MM.1S (cell line): Measurements from ENCODE around the gene P4HTM.

Experiments
- DNase-seq: peaks from one replicate; pipeline ENCODE4 v3.0.0-alpha.2; 2015
- H2AFZ ChIP-seq: fragments of 300-600 bp; sonication (generic); 2 replicates; pipeline ENCODE4 v1.6.0; 2016; ENCODE audit warnings: antibody characterized with exemption, low read length
- H3F3A ChIP-seq: fragments of 300-600 bp; sonication (generic); 2 replicates; pipeline ENCODE4 v1.6.1; 2016; ENCODE audit warnings: mild to moderate bottlenecking, antibody characterized with exemption, low read length, moderate library complexity, mixed read lengths; ENCODE audit not compliant: insufficient read depth
- H3K27ac ChIP-seq: fragments of 300-600 bp; sonication (generic); 2 replicates; pipeline ENCODE4 v1.5.1; 2016; ENCODE audit warnings: mild to moderate bottlenecking, low read length
- H3K27me3 ChIP-seq: fragments of 300-600 bp; sonication (generic); replicated peaks from 2 replicates; pipeline ENCODE4 v1.6.0; 2016; ENCODE audit warnings: low read length; ENCODE audit not compliant: insufficient read depth
- H3K36me3 ChIP-seq: fragments of 300-600 bp; sonication (generic); replicated peaks from 2 replicates; pipeline ENCODE4 v1.6.1; 2016; ENCODE audit warnings: mild to moderate bottlenecking, low read length, mixed read lengths; ENCODE audit not compliant: insufficient read depth
- H3K4me1 ChIP-seq: fragments of 300-600 bp; sonication (generic); 2 replicates; pipeline ENCODE4 v1.6.1; 2016; ENCODE audit warnings: low read length, mixed read lengths
- H3K4me2 ChIP-seq: fragments of 300-600 bp; sonication (generic); 2 replicates; pipeline ENCODE4 v1.6.0; 2016; ENCODE audit warnings: low read depth, low read length
- H3K4me3 ChIP-seq: fragments of 300-600 bp; sonication (generic); 2 replicates; pipeline ENCODE4 v1.5.1; 2016; ENCODE audit warnings: low read length, mixed read lengths
- H3K79me2 ChIP-seq: fragments of 300-600 bp; sonication (generic); 2 replicates; pipeline ENCODE4 v1.6.1; 2016; ENCODE audit warnings: mixed run types, low read length, mixed read lengths
- H3K9ac ChIP-seq: fragments of 300-600 bp; sonication (generic); 2 replicates; pipeline ENCODE4 v1.6.1; 2016; ENCODE audit warnings: low read length, mixed read lengths
- H3K9me2 ChIP-seq: fragments of 300-600 bp; sonication (generic); replicated peaks from 2 replicates; pipeline ENCODE4 v1.6.1; 2016; ENCODE audit warnings: mild to moderate bottlenecking, low read length, mixed read lengths; ENCODE audit not compliant: insufficient read depth
- H3K9me3 ChIP-seq: fragments of 300-600 bp; sonication (generic); replicated peaks from 2 replicates; pipeline ENCODE4 v1.6.1; 2016; ENCODE audit warnings: mild to moderate bottlenecking, low read length, mixed read lengths; ENCODE audit not compliant: insufficient read depth
- H4K20me1 ChIP-seq: fragments of 300-600 bp; sonication (generic); 2 replicates; pipeline ENCODE4 v1.6.1; 2016; ENCODE audit warnings: mild to moderate bottlenecking, low read length, moderate library complexity, mixed read lengths; ENCODE audit not compliant: insufficient read depth
- CTCF ChIP-seq: fragments of 300-600 bp; sonication (generic); IDR thresholded peaks from 2 replicates; pipeline ENCODE4 v1.5.1; 2016; ENCODE audit warnings: antibody characterized with exemption, low read length, mixed read lengths
- EZH2 ChIP-seq: fragments of 300-600 bp; sonication (generic); optimal IDR thresholded peaks from 2 replicates; pipeline ENCODE3; 2017; ENCODE audit warnings: low read depth, mild to moderate bottlenecking, antibody characterized with exemption, low read length, mixed read lengths
- EZH2phosphoT487 ChIP-seq: fragments of 300-600 bp; sonication (generic); IDR thresholded peaks from 2 replicates; pipeline ENCODE4 v1.6.1; 2018; ENCODE audit warnings: antibody characterized with exemption, low read length

Gene P4HTM

DNA sequence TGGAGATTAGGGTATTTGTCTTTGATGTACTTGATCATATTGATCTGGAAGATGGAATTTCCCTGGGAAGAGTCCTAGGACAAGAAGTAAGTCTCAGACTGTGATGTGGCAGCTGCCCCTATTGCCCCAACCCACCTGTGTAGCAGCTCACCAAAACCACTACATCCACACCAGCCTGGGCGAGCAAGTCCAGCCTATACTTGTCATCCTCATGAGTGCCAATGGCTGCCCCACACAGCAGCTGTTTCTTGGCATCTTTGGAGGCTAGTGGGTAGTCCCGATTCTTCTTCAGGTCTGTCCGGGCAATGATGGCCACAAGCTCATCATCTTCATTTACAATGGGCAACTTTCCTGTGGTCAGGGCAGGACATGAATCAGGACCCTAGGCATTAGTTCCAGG is 36.5 kb downstream of the P4HTM start:
- H2AFZ ChIP-seq = no peak overlapping the region
- peaks cover 52% of the 10 kb centered on the region for H3K4me1 ChIP-seq
- H3K9ac ChIP-seq = no peak overlapping the region
- H3K9me3 ChIP-seq = no peaks in the 10 kb centered on the region
- peaks cover 62% of the 10 kb centered on the region for H3F3A ChIP-seq
- no peaks in the 10 kb centered on the region for H3K27me3 ChIP-seq
- peaks cover 9% of the 10 kb centered on the region; the same call in 1 of the 2 replicates for H3K36me3 ChIP-seq
- H3K9me2 ChIP-seq = no peaks in the 10 kb centered on the region
- no peak for TF ChIP-seq EZH2
- TF ChIP-seq CTCF = no peak
- TF ChIP-seq EZH2phosphoT487 = no peak
- H4K20me1 ChIP-seq = no peaks in the 10 kb centered on the region
- DNase-seq = no peak
- no peak overlapping the region for H3K4me2 ChIP-seq
- no peak overlapping the region for H3K27ac ChIP-seq
- H3K4me3 ChIP-seq = no peak overlapping the region
- H3K79me2 ChIP-seq = peaks cover 70% of the 10 kb centered on the region

DNA sequence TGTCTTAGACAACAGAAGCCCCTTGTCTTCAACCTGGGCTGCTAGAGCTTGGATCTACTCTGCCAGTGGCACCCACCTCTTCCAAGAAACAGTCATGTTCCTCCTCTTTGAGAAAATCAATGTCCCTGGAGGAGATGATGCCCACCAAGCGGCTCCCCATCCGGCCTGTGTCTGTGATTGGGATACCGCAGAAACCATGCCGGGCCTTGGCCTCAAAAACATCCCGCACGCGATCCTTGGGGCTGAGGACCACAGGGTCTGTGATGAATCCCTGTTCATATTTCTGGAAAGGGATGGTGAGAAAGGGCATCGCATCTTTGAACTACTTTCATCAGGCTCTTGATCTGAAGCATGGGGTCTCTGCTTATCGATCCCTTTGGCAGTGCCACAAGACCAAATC is 37.6 kb downstream of the P4HTM start:
- Histone ChIP-seq H3K9me2 (no peaks in the 10 kb centered on the region), H3K9me3 (no peaks in the 10 kb centered on the region), H3K4me1 (peaks cover 52% of the 10 kb centered on the region), H3F3A (peaks cover 53% of the 10 kb centered on the region), H3K4me2 (peak overlapping the region; percentile 95; the same call in 1 of the 2 replicates), H3K9ac (no peak overlapping the region), H3K36me3 (peaks cover 14% of the 10 kb centered on the region), H3K79me2 (peaks cover 64% of the 10 kb centered on the region), H3K27ac (no peak overlapping the region; the same call in 1 of the 2 replicates), H4K20me1 (no peaks in the 10 kb centered on the region), H3K4me3 (no peak overlapping the region), H3K27me3 (no peaks in the 10 kb centered on the region), H2AFZ (no peak overlapping the region)
- DNase-seq = no peak
- TF ChIP-seq CTCF (no peak), EZH2phosphoT487 (no peak), EZH2 (no peak)

GRCh38 chr3:49028298-49028672 is 38.2 kb downstream of the P4HTM start:
- H3K27me3 ChIP-seq = no peaks in the 10 kb centered on the region
- no peak for TF ChIP-seq EZH2
- TF ChIP-seq EZH2phosphoT487 = no peak
- no peak for TF ChIP-seq CTCF
- DNase-seq = no peak
- H3K79me2 ChIP-seq = peaks cover 58% of the 10 kb centered on the region
- H3K4me1 ChIP-seq = peaks cover 46% of the 10 kb centered on the region
- H3K9me3 ChIP-seq = no peaks in the 10 kb centered on the region
- no peaks in the 10 kb centered on the region for H3K9me2 ChIP-seq
- H3K4me2 ChIP-seq = peak overlapping the region; percentile 95
- no peak overlapping the region for H2AFZ ChIP-seq
- H3K4me3 ChIP-seq = peak overlapping the region; percentile 84
- no peaks in the 10 kb centered on the region for H4K20me1 ChIP-seq
- H3F3A ChIP-seq = peaks cover 47% of the 10 kb centered on the region
- H3K36me3 ChIP-seq = peaks cover 14% of the 10 kb centered on the region
- H3K9ac ChIP-seq = peak overlapping the region; percentile 97
- H3K27ac ChIP-seq = peak overlapping the region; percentile 61
